Measurements from ENCODE around the gene ZNF668.

DNA sequence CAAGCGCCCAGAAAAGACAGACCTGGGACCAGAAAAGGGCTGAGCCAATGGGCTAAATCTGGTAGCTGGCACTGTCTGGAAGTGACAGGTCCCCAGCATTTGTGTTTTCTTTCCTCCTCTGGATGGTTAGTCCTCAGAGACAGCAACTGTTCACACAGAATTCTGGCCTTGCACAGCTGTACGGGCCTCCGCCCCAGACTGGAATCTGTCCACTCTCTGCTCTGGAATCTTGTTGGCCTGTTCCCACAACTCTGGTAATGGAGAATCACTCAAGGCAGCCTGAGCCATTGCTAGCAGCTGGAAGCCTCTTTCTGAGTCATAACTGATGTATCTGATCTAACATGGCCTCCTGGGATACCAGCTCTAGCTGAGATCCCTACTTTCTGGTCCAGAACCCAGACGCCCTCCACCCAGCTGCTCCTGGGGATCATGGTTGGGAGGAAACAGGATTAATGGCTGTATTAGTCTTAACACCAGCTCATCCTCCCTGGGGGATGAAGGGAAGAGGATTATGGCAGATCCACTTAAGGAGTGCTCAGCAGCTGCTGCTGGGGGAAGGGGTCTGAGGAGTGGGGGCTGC is 9.1 kb downstream of the ZNF668 start:
- TF ChIP-seq CTCF (IDR thresholded peaks at IDR 0.05), result no peak
- no peak for TF ChIP-seq EZH2 (IDR thresholded peaks at IDR 0.05; ENCODE audit: borderline replicate concordance, insufficient read depth, low read depth, low read length, poor library complexity, severe bottlenecking)
